ENCODE results near the gene TMEM174. TPM values are rescaled to one million over a fixed set of nuclear protein-coding genes. Genes with fewer than 3 reads are reported as not detected.

Gene TMEM174
- total and polyA plus RNA-seq, 8 donors = not detected

DNA sequence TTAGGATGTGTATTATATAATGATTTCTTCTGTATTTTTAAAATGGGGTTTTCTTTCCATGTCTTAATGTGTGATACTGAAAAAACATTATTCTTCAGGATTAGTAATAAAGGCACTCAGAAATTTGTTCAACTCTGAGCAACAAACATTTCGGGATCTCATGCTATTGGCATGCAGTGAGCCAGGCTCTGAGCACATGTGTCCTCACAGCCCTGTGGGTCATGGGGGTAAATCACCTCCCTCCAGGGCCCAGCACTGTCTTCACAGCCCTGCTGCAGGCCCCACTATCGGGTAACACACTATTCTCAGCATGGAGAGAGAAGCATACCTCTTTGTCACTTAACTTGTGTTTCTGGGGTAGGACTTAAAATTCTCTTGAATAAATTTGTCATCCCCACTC, 14.0 kb downstream of the TMEM174 start:
- no peak for DNase-seq
- H3K9me3 ChIP-seq = peaks cover 0 to 12% (median 5%) of the 10 kb centered on the region in 4 donors
- TF ChIP-seq POLR2A (IDR thresholded peaks at IDR 0.05) = no peak
- TF ChIP-seq EP300 (IDR thresholded peaks at IDR 0.05) = no peak
- TF ChIP-seq POLR2AphosphoS5 (IDR thresholded peaks at IDR 0.05) = no peak
- TF ChIP-seq, protein P1, sequence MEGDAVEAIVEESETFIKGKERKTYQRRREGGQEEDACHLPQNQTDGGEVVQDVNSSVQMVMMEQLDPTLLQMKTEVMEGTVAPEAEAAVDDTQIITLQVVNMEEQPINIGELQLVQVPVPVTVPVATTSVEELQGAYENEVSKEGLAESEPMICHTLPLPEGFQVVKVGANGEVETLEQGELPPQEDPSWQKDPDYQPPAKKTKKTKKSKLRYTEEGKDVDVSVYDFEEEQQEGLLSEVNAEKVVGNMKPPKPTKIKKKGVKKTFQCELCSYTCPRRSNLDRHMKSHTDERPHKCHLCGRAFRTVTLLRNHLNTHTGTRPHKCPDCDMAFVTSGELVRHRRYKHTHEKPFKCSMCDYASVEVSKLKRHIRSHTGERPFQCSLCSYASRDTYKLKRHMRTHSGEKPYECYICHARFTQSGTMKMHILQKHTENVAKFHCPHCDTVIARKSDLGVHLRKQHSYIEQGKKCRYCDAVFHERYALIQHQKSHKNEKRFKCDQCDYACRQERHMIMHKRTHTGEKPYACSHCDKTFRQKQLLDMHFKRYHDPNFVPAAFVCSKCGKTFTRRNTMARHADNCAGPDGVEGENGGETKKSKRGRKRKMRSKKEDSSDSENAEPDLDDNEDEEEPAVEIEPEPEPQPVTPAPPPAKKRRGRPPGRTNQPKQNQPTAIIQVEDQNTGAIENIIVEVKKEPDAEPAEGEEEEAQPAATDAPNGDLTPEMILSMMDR (IDR thresholded peaks at IDR 0.05) = no peak
- intact Hi-C loops (cut with DNase I; ENCODE audit: low total_unique reads) = no loop called here
- no peak overlapping the region for H3K27ac ChIP-seq
- peaks cover 0 to 14% (median 5%) of the 10 kb centered on the region in 3 donors for H3K27me3 ChIP-seq
- no peak overlapping the region for H3K4me3 ChIP-seq
- WGBS, 5 donors = 79 to 94% (median 90%) methylated on average over 2 of the region's 2 CpGs
- no peaks in the 10 kb centered on the region for H3K36me3 ChIP-seq
- H3K4me1 ChIP-seq = peaks cover 0 to 12% (median 0%) of the 10 kb centered on the region in 4 donors

DNA sequence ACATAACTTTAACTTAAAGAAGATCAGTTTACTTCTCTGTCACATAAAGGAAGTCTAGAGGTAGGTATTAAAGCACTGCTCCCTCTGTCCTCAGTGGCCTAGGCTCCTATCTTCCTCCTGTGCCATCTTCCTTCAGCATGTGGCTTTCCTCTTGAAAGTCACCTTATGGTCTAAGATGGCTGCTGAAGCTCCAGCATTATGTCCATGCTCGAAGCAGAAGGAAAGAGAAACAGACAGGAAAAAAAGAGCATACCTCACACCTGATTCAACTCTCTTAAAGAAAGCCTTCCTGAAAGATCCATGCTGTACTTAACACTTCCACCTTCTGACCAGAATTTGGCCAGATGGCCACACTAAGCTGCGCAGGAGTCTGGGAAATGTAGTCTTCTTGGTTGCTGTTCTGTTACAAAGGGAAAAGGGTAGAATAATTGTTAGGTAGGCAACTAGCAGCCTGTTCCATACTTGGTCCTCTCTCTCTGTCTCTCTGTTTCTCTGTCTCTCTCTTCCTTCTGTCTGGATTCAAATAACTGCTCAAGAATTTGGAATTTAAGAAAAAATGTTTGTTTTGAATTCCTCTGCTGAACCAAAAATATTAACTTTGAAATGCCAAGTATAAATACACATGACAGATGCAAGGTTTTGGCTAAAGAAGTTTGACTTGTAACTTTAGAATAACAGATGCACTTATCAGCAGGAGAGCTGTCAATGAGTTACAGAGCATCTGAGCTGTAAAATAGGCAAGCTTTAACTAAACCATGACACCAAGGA, 16.0 kb downstream of the TMEM174 start:
- WGBS, 5 donors = 72 to 87% (median 78%) methylated on average over 2 of the region's 2 CpGs
- intact Hi-C loops (cut with DNase I; ENCODE audit: low total_unique reads) = no loop called here
- no peak for DNase-seq
- TF ChIP-seq, protein P1 (IDR thresholded peaks at IDR 0.05) = no peak
- TF ChIP-seq POLR2AphosphoS5 (IDR thresholded peaks at IDR 0.05) = no peak
- TF ChIP-seq POLR2A (IDR thresholded peaks at IDR 0.05) = no peak
- TF ChIP-seq EP300 (IDR thresholded peaks at IDR 0.05) = no peak
- Histone ChIP-seq H3K9me3 (peaks cover 0 to 12% (median 5%) of the 10 kb centered on the region in 4 donors), H3K27me3 (no peaks in the 10 kb centered on the region), H3K27ac (no peak overlapping the region), H3K4me3 (no peak overlapping the region), H3K4me1 (peaks cover 0 to 12% (median 0%) of the 10 kb centered on the region in 4 donors), H3K36me3 (no peaks in the 10 kb centered on the region)

DNA sequence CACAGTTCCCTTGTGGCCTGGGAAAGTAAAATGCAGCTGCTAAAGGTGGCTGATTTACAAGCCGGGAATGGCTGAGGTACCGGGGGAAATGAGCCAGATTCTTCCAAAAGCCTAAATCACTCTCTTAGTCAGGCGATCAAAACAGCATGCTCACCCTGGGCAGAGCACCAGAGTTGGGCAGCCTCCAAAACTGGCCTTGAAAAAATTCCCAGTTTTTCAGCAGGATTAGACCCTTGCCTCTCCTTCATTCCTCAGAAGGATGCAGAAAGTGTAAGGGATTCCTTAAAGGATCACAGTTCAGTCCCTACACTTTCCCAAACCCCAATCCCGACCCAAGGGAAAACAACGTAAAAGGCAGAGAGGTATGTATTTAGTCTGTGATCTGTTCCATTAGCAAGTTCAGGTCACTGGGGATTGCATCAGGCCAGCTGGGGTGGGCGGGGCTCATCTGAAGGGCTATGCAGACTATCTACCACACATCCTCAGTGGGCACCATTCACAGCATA, 16.9 kb downstream of the TMEM174 start:
- WGBS, 5 donors = 48 to 68% (median 67%) methylated on average over 6 of the region's 6 CpGs
- TF ChIP-seq POLR2AphosphoS5 (IDR thresholded peaks at IDR 0.05) (no peak), POLR2A (IDR thresholded peaks at IDR 0.05) (no peak), EP300 (IDR thresholded peaks at IDR 0.05) (no peak)
- TF ChIP-seq, protein P1 (IDR thresholded peaks at IDR 0.05) = no peak
- peaks cover 0 to 6% (median 0%) of the 10 kb centered on the region in 4 donors for H3K9me3 ChIP-seq
- no peaks in the 10 kb centered on the region for H3K27me3 ChIP-seq
- no peak overlapping the region for H3K27ac ChIP-seq
- no peaks in the 10 kb centered on the region for H3K36me3 ChIP-seq
- peaks cover 0 to 12% (median 0%) of the 10 kb centered on the region in 4 donors for H3K4me1 ChIP-seq
- no peak for DNase-seq
- intact Hi-C loops (cut with DNase I; ENCODE audit: low total_unique reads) = no loop called here
- no peak overlapping the region for H3K4me3 ChIP-seq

DNA sequence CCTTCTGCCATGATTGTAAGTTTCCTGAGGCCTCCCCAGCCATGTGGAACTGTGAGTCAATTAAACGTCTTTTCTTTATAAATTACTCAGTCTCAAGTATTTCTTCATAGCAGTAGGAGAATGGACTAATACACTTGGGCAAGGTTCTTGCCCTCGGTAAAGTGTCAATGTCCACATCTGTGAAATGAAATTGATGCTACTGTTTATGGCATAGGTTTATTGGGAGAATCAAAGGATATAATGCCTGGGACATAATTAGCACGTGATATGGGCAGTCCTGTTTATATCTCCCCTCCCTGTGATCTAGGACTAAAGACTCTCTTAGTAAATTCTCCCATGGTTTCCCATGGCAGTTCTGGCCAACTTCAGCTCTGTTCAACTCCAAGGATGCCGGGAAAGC, 19.4 kb downstream of the TMEM174 start:
- DNase-seq = no peak
- 81 to 90% (median 87%) methylated on average over 4 of the region's 4 CpGs for WGBS, 5 donors
- peaks cover 0 to 14% (median 0%) of the 10 kb centered on the region in 3 donors for H3K27me3 ChIP-seq
- H3K4me1 ChIP-seq = peaks cover 0 to 12% (median 0%) of the 10 kb centered on the region in 4 donors
- no peaks in the 10 kb centered on the region for H3K9me3 ChIP-seq
- intact Hi-C loops (cut with DNase I; ENCODE audit: low total_unique reads) = no loop called here
- TF ChIP-seq, protein P1 (IDR thresholded peaks at IDR 0.05) = no peak
- no peak overlapping the region for H3K27ac ChIP-seq
- H3K4me3 ChIP-seq = no peak overlapping the region
- H3K36me3 ChIP-seq = no peaks in the 10 kb centered on the region
